Right lobe of liver (tissue), 4 donors: ENCODE measurements around the gene PCP4.

ENCODE experiments used
- CTCF ChIP-seq, 4 donors: fragments of 200-600 bp in 3 of 4; fragments of 450-650 bp in 1 of 4; IDR thresholded peaks; one replicate each; pipeline versions ENCODE4 v1.5.1 to v1.8.0; 2016 to 2022; ENCODE audit warnings: antibody characterized with exemption in 4 of 4, mild to moderate bottlenecking in 2 of 4
- POLR2A ChIP-seq: fragments of 450-650 bp; IDR thresholded peaks from one replicate; pipeline ENCODE4 v1.6.1; 2017; ENCODE audit warnings: antibody characterized with exemption, mild to moderate bottlenecking
- donor health status: DM: no; HTN: no; CAD: no.
- donor health status: DM: no; HTN: no; CAD: no.
- donor health status: DM: no; HTN: yes; CAD: no.

GRCh38 chr21:39900911-39901310 is 33.7 kb downstream of the PCP4 start:
- TF ChIP-seq CTCF (IDR thresholded peaks at IDR 0.05) (no peak), POLR2A (no peak)
